Tibial artery (tissue), 4 donors: Measurements from ENCODE around the gene CEP131.

Experiments
- DNase-seq, 2 donors: peaks; one replicate each; pipeline ENCODE4 v3.0.0-alpha.2; 2019
- H3K27ac ChIP-seq, 2 donors: fragments of 200-600 bp; sonication (generic) in 1 of 2; 1 replicate in 1 of 2; 2 replicates in 1 of 2; pipeline ENCODE4 v1.5.1; 2018 to 2019; ENCODE audit warnings: mild to moderate bottlenecking in 1 of 2
- H3K27me3 ChIP-seq, 2 donors: fragments of 200-600 bp; sonication (generic) in 1 of 2; one replicate each; pipeline versions ENCODE4 v1.5.1 to v1.6.0; 2016 to 2019
- H3K36me3 ChIP-seq, 3 donors: fragments of 200-600 bp; sonication (generic) in 2 of 3; one replicate each; pipeline ENCODE4 v1.5.1; 2016 to 2019; ENCODE audit warnings: mild to moderate bottlenecking in 2 of 3
- H3K4me1 ChIP-seq, 4 donors: fragments of 200-600 bp; sonication (generic) in 2 of 4; 1 replicate in 3 of 4; 2 replicates in 1 of 4; pipeline ENCODE4 v1.5.1; 2016 to 2019
- H3K4me3 ChIP-seq, 2 donors: fragments of 200-600 bp; sonication (generic) in 1 of 2; 1 replicate in 1 of 2; 2 replicates in 1 of 2; pipeline ENCODE4 v1.5.1; 2018 to 2019; ENCODE audit warnings: mild to moderate bottlenecking in 2 of 2
- H3K9me3 ChIP-seq, 3 donors: fragments of 200-600 bp; sonication (generic) in 1 of 3; one replicate each; pipeline ENCODE4 v1.5.1; 2016 to 2019
- CTCF ChIP-seq, 2 experiments: fragments of 200-600 bp in 1 of 2; fragments of 450-650 bp in 1 of 2; IDR thresholded peaks; one replicate each; pipeline ENCODE4 v1.5.1; 2017 to 2019; ENCODE audit warnings: antibody characterized with exemption in 2 of 2, mild to moderate bottlenecking in 1 of 2, moderate library complexity in 1 of 2
- intact Hi-C: fragments of 100-400 bp; cut with DNase I; formaldehyde crosslinking; loops from one replicate; pipeline ENCODE4 v1.15.0; 2023; ENCODE audit warnings: low total_unique reads

The CEP131 gene

GRCh38 chr17:81217491-81217890 is 5.3 kb downstream of the CEP131 start:
- H3K27ac ChIP-seq: no peak overlapping the region
- intact Hi-C loops: no loop called here
- no peak overlapping the region for H3K4me3 ChIP-seq
- H3K4me1 ChIP-seq: peaks cover 6 to 13% (median 12%) of the 10 kb centered on the region in 4 donors
- no peaks in the 10 kb centered on the region for H3K9me3 ChIP-seq
- TF ChIP-seq CTCF (IDR thresholded peaks at IDR 0.05): no peak
- H3K27me3 ChIP-seq: no peaks in the 10 kb centered on the region
- DNase-seq: no peak
- peaks cover 0 to 31% (median 0%) of the 10 kb centered on the region in 3 donors for H3K36me3 ChIP-seq

DNA sequence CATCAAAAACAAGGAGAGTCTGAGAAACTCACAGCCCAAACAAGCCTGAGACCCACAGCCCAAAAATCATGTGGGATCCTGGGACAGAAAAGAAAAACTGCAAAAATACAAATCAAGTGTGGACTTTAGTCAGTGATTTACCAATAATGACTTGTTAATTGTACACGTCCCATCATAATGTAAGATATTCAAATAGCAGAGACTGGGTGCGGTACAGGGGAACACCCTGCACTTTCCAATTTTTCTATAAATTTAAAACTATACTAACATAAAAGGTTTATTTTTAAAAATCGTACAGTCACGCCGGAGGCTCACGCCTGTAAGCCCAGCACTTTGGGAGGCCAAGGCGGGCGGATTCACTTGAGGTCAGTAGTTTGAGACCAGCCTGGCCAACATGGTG is 8.8 kb downstream of the CEP131 start:
- H3K27ac ChIP-seq: no peak overlapping the region
- peaks cover 0 to 23% (median 0%) of the 10 kb centered on the region in 3 donors for H3K36me3 ChIP-seq
- intact Hi-C loops: no loop called here
- no peak for DNase-seq
- H3K27me3 ChIP-seq: no peaks in the 10 kb centered on the region
- no peaks in the 10 kb centered on the region for H3K9me3 ChIP-seq
- H3K4me1 ChIP-seq: peaks cover 0 to 21% (median 7%) of the 10 kb centered on the region in 4 donors
- no peak overlapping the region for H3K4me3 ChIP-seq
- TF ChIP-seq CTCF (IDR thresholded peaks at IDR 0.05): no peak

- intact Hi-C loops: no loop called here
- DNase-seq: no peak
- no peak overlapping the region for H3K27ac ChIP-seq
- H3K27me3 ChIP-seq: no peaks in the 10 kb centered on the region
- peaks cover 0 to 17% (median 0%) of the 10 kb centered on the region in 3 donors for H3K36me3 ChIP-seq
- no peak overlapping the region for H3K4me3 ChIP-seq
- H3K4me1 ChIP-seq: peaks cover 0 to 26% (median 8%) of the 10 kb centered on the region in 4 donors
- H3K9me3 ChIP-seq: no peaks in the 10 kb centered on the region
- no peak for TF ChIP-seq CTCF (IDR thresholded peaks at IDR 0.05)
Observed at GRCh38 chr17:81212365-81212764, 10.4 kb downstream of the CEP131 start.

DNA sequence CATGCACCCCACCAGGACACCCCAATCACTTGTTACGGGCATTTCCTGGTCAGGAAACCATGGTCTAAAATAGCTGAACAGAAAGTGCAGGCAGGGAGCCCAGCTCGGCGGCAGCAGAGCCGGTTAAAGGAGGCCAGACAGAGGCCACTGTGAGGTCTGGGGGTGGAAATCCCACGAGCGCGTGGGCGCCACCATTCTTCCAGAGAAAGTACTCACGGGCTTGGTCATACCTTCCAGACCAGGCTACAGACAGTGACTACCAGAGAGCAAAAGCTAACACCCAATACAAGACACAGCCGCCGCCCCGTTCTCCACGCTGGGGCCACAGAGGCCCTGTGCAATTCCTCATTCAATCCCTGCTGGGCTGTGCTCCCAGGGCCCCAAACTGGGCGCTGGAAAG is 11.9 kb downstream of the CEP131 start:
- TF ChIP-seq CTCF (IDR thresholded peaks at IDR 0.05): no peak
- Histone ChIP-seq H3K4me1 (peaks cover 0 to 40% (median 20%) of the 10 kb centered on the region in 4 donors), H3K27me3 (no peaks in the 10 kb centered on the region), H3K4me3 (peak overlapping the region; percentile 8 to 20), H3K36me3 (peaks cover 0 to 21% (median 0%) of the 10 kb centered on the region in 3 donors), H3K27ac (peak overlapping the region; percentile 64 to 65), H3K9me3 (no peaks in the 10 kb centered on the region)
- no peak for DNase-seq
- intact Hi-C loops: no loop called here

- no peaks in the 10 kb centered on the region for H3K9me3 ChIP-seq
- peaks cover 0 to 21% (median 0%) of the 10 kb centered on the region in 3 donors for H3K36me3 ChIP-seq
- no peak for DNase-seq
- H3K27ac ChIP-seq: peak overlapping the region; percentile 64 to 65
- peaks cover 0 to 44% (median 20%) of the 10 kb centered on the region in 4 donors for H3K4me1 ChIP-seq
- H3K27me3 ChIP-seq: no peaks in the 10 kb centered on the region
- intact Hi-C loops: no loop called here
- no peak for TF ChIP-seq CTCF (IDR thresholded peaks at IDR 0.05)
- peak overlapping the region; percentile 8 to 20 for H3K4me3 ChIP-seq
Observed at GRCh38 chr17:81210466-81210865, 12.3 kb downstream of the CEP131 start.

GRCh38 chr17:81209141-81209540 is 13.6 kb downstream of the CEP131 start:
- intact Hi-C loops: no loop called here
- Histone ChIP-seq H3K27ac (no peak overlapping the region), H3K36me3 (peaks cover 0 to 21% (median 0%) of the 10 kb centered on the region in 3 donors), H3K4me3 (no peak overlapping the region), H3K9me3 (no peaks in the 10 kb centered on the region), H3K4me1 (peaks cover 0 to 45% (median 20%) of the 10 kb centered on the region in 4 donors), H3K27me3 (no peaks in the 10 kb centered on the region)
- DNase-seq: no peak
- no peak for TF ChIP-seq CTCF (IDR thresholded peaks at IDR 0.05)
